Liver (tissue), 9 donors: ENCODE data around the gene CREBBP. TPM values are rescaled to one million over a fixed set of nuclear protein-coding genes. Genes with fewer than 3 reads are reported as not detected.

ENCODE experiments used
- DNase-seq: peaks from one replicate; pipeline ENCODE4 v3.0.0-alpha.2; 2017; ENCODE audit warnings: low spot score
- H3K27ac ChIP-seq, 2 donors: one replicate each; pipeline ENCODE4 v1.7.0; 2013; ENCODE audit warnings: inconsistent platforms in 2 of 2, low read length in 2 of 2, control low read depth in 1 of 2, low read depth in 1 of 2, mild to moderate bottlenecking in 1 of 2
- H3K27me3 ChIP-seq, 4 donors: one replicate each; pipeline versions ENCODE4 v1.6.1 to v1.7.0; 2013; ENCODE audit warnings: low read length in 3 of 4, inconsistent platforms in 1 of 4, mild to moderate bottlenecking in 1 of 4, moderate library complexity in 1 of 4; ENCODE audit not compliant: control insufficient read depth in 4 of 4, insufficient read depth in 4 of 4
- H3K36me3 ChIP-seq, 4 donors: one replicate each; pipeline versions ENCODE4 v1.6.1 to v1.7.0; 2013; ENCODE audit warnings: low read length in 3 of 4, mild to moderate bottlenecking in 3 of 4, low read depth in 1 of 4, moderate library complexity in 1 of 4; ENCODE audit not compliant: control insufficient read depth in 4 of 4, insufficient read depth in 3 of 4
- H3K4me1 ChIP-seq, 4 donors: one replicate each; pipeline versions ENCODE4 v1.6.1 to v1.7.0; 2013; ENCODE audit warnings: low read length in 3 of 4, mild to moderate bottlenecking in 3 of 4, moderate library complexity in 1 of 4; ENCODE audit not compliant: control insufficient read depth in 4 of 4, insufficient read depth in 4 of 4
- H3K4me3 ChIP-seq, 3 donors: one replicate each; pipeline versions ENCODE4 v1.6.1 to v1.7.0; 2013; ENCODE audit warnings: low read length in 3 of 3, control low read depth in 1 of 3, low read depth in 1 of 3, mild to moderate bottlenecking in 1 of 3
- H3K9ac ChIP-seq, 2 donors: one replicate each; pipeline ENCODE4 v1.7.0; 2013; ENCODE audit warnings: low read length in 2 of 2, mild to moderate bottlenecking in 2 of 2, moderate library complexity in 2 of 2, control low read depth in 1 of 2, low read depth in 1 of 2
- H3K9me3 ChIP-seq, 4 donors: one replicate each; pipeline versions ENCODE4 v1.6.1 to v1.7.0; 2013; ENCODE audit warnings: low read length in 3 of 4; ENCODE audit not compliant: control insufficient read depth in 4 of 4
- EGR1 ChIP-seq, 2 donors: IDR thresholded peaks; 2 replicates each; pipeline ENCODE4 v1.6.1; 2016 to 2018; ENCODE audit warnings: antibody characterized with exemption in 2 of 2, low read depth in 2 of 2
- FOXA1 ChIP-seq: IDR thresholded peaks from 2 replicates; pipeline ENCODE4 v1.6.1; 2016; ENCODE audit warnings: antibody characterized with exemption
- FOXA2 ChIP-seq: IDR thresholded peaks from 2 replicates; pipeline ENCODE4 v1.6.1; 2016; ENCODE audit warnings: antibody characterized with exemption
- GABPA ChIP-seq, 2 donors: IDR thresholded peaks in 1 of 2; conservative IDR thresholded peaks in 1 of 2; 2 replicates each; pipeline ENCODE4 v1.6.1; 2016; ENCODE audit warnings: antibody characterized with exemption in 2 of 2, mild to moderate bottlenecking in 1 of 2, moderate library complexity in 1 of 2
- HNF4A ChIP-seq, 2 donors: conservative IDR thresholded peaks; 2 replicates each; pipeline ENCODE4 v1.6.1; 2016; ENCODE audit warnings: antibody characterized with exemption in 2 of 2, mild to moderate bottlenecking in 2 of 2
- HNF4G ChIP-seq: IDR thresholded peaks from 2 replicates; pipeline ENCODE4 v1.6.1; 2016; ENCODE audit warnings: antibody characterized with exemption
- MAX ChIP-seq: IDR thresholded peaks from 2 replicates; pipeline ENCODE4 v1.6.1; 2016; ENCODE audit warnings: antibody characterized with exemption
- NR2F2 ChIP-seq: IDR thresholded peaks from 2 replicates; pipeline ENCODE4 v1.6.1; 2016; ENCODE audit warnings: antibody characterized with exemption
- RAD21 ChIP-seq, 2 donors: IDR thresholded peaks; 2 replicates each; pipeline ENCODE4 v1.6.1; 2016; ENCODE audit warnings: antibody characterized with exemption in 2 of 2, mild to moderate bottlenecking in 2 of 2
- RXRA ChIP-seq, 2 donors: IDR thresholded peaks; 2 replicates each; pipeline ENCODE4 v1.6.1; 2017 to 2018; ENCODE audit warnings: antibody characterized with exemption in 2 of 2, mild to moderate bottlenecking in 1 of 2
- SP1 ChIP-seq: IDR thresholded peaks from 2 replicates; pipeline ENCODE4 v1.6.1; 2018; ENCODE audit warnings: antibody characterized with exemption, mild to moderate bottlenecking
- TAF1 ChIP-seq: conservative IDR thresholded peaks from 2 replicates; pipeline ENCODE4 v1.6.1; 2016; ENCODE audit warnings: antibody characterized with exemption, mild to moderate bottlenecking
- YY1 ChIP-seq: IDR thresholded peaks from 2 replicates; pipeline ENCODE4 v1.6.1; 2016; ENCODE audit warnings: antibody characterized with exemption, mild to moderate bottlenecking
- ZBTB33 ChIP-seq: IDR thresholded peaks from 2 replicates; pipeline ENCODE4 v1.6.1; 2016; ENCODE audit warnings: antibody characterized with exemption
- WGBS: extraction: QIAGEN DNeasy Blood & Tissue Kit; methylation state at CpG from one replicate; pipeline ENCODE4 v1.1.7; 2013; 5-methylcytosine and 5-hydroxymethylcytosine counted together
- polyA plus RNA-seq, 2 donors: library from polyadenylated mRNA; stranded (reverse) in 1 of 2; unstranded in 1 of 2; fragments of 200-250 nt in 1 of 2; fragments of >200 nt in 1 of 2; fragmentation: Nextera tagmentation in 1 of 2; extraction: Ambion mirVana in 1 of 2; gene quantifications; one replicate each; pipeline versions ENCODE4 v1.2.1 to v1.2.3, GENCODE V29; 2013 to 2015
- total RNA-seq, 2 donors: library from RNA; depleted of rRNA; stranded (reverse); fragments of >200 nt; gene quantifications; one replicate each; pipeline ENCODE4 v1.2.3, GENCODE V29; 2014
- TF ChIP-seq, protein P1 (sequence below): IDR thresholded peaks from 2 replicates; pipeline ENCODE4 v1.6.1; 2016; ENCODE audit warnings: antibody characterized with exemption, mild to moderate bottlenecking
- TF ChIP-seq, protein P2 (sequence below): IDR thresholded peaks from 2 replicates; pipeline ENCODE4 v1.6.1; 2016; ENCODE audit warnings: antibody characterized with exemption
- TF ChIP-seq, protein P3 (sequence below): fragments of 150-350 bp; IDR thresholded peaks from 2 replicates; pipeline ENCODE4 v1.5.1; 2017; ENCODE audit warnings: improper control_type of control experiment, low read depth, low read length; ENCODE audit not compliant: missing input control
- donor health status: healthy.
- donor health status: healthy.
- donor health status: healthy.
- donor health status: healthy.
- donor health status: healthy.

Gene CREBBP
- total and polyA plus RNA-seq, 4 donors, result 7.0 to 25.8 (median 19.5) TPM

- TF ChIP-seq HNF4A (conservative IDR thresholded peaks at IDR 0.05) (peak; percentile 37 to 42), RAD21 (IDR thresholded peaks at IDR 0.05) (no peak)
- H3K27ac ChIP-seq, result no peak overlapping the region
- H3K4me3 ChIP-seq, result no peak overlapping the region
- H3K9ac ChIP-seq, result no peak overlapping the region
- no peaks in the 10 kb centered on the region for H3K9me3 ChIP-seq
- no peaks in the 10 kb centered on the region for H3K36me3 ChIP-seq
- DNase-seq, result no peak
- peaks cover 4 to 39% (median 18%) of the 10 kb centered on the region in 4 donors for H3K4me1 ChIP-seq
- 67% methylated on average over 4 of the region's 4 CpGs for WGBS
- H3K27me3 ChIP-seq, result no peaks in the 10 kb centered on the region
These were observed 79.8 kb downstream of the CREBBP start for GRCh38 chr16:3800477-3801270.

DNA sequence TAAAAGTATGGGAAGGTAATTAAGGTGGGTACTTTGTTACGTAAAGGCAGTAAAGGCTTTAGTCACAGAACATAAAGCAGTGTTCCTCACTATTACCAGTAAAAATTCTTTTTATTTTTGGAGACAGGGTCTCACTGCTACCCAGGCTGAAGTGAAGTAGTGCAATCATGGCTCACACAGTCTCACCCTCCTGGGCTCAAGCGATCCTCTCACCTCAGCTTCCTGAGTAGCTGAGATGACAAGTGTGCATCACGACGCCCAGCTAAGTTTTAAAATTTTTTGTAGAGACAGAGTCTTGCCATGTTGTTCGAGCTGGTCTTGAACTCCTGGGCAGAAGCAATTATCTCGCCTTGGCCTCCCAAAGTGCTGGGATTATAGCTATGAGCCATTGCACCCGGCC, 80.5 kb downstream of the CREBBP start:
- WGBS, result 86% methylated on average over 7 of the region's 7 CpGs
- H3K27me3 ChIP-seq, result no peaks in the 10 kb centered on the region
- H3K9me3 ChIP-seq, result no peaks in the 10 kb centered on the region
- TF ChIP-seq, protein P1, sequence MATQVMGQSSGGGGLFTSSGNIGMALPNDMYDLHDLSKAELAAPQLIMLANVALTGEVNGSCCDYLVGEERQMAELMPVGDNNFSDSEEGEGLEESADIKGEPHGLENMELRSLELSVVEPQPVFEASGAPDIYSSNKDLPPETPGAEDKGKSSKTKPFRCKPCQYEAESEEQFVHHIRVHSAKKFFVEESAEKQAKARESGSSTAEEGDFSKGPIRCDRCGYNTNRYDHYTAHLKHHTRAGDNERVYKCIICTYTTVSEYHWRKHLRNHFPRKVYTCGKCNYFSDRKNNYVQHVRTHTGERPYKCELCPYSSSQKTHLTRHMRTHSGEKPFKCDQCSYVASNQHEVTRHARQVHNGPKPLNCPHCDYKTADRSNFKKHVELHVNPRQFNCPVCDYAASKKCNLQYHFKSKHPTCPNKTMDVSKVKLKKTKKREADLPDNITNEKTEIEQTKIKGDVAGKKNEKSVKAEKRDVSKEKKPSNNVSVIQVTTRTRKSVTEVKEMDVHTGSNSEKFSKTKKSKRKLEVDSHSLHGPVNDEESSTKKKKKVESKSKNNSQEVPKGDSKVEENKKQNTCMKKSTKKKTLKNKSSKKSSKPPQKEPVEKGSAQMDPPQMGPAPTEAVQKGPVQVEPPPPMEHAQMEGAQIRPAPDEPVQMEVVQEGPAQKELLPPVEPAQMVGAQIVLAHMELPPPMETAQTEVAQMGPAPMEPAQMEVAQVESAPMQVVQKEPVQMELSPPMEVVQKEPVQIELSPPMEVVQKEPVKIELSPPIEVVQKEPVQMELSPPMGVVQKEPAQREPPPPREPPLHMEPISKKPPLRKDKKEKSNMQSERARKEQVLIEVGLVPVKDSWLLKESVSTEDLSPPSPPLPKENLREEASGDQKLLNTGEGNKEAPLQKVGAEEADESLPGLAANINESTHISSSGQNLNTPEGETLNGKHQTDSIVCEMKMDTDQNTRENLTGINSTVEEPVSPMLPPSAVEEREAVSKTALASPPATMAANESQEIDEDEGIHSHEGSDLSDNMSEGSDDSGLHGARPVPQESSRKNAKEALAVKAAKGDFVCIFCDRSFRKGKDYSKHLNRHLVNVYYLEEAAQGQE, result no peak
- TF ChIP-seq FOXA1 (no peak), NR2F2 (no peak), RAD21 (IDR thresholded peaks at IDR 0.05) (no peak), HNF4G (no peak), FOXA2 (no peak), EGR1 (IDR thresholded peaks at IDR 0.05; ENCODE audit: low read depth in 2 of 2) (no peak), GABPA (IDR thresholded peaks at IDR 0.05 in 1 of 2, conservative IDR thresholded peaks at IDR 0.05 in 1 of 2) (no peak), SP1 (no peak), TAF1 (no peak), YY1 (no peak), RXRA (IDR thresholded peaks at IDR 0.05) (no peak), MAX (no peak), ZBTB33 (no peak)
- TF ChIP-seq, protein P2, sequence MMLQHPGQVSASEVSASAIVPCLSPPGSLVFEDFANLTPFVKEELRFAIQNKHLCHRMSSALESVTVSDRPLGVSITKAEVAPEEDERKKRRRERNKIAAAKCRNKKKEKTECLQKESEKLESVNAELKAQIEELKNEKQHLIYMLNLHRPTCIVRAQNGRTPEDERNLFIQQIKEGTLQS, result no peak
- TF ChIP-seq, protein P3, sequence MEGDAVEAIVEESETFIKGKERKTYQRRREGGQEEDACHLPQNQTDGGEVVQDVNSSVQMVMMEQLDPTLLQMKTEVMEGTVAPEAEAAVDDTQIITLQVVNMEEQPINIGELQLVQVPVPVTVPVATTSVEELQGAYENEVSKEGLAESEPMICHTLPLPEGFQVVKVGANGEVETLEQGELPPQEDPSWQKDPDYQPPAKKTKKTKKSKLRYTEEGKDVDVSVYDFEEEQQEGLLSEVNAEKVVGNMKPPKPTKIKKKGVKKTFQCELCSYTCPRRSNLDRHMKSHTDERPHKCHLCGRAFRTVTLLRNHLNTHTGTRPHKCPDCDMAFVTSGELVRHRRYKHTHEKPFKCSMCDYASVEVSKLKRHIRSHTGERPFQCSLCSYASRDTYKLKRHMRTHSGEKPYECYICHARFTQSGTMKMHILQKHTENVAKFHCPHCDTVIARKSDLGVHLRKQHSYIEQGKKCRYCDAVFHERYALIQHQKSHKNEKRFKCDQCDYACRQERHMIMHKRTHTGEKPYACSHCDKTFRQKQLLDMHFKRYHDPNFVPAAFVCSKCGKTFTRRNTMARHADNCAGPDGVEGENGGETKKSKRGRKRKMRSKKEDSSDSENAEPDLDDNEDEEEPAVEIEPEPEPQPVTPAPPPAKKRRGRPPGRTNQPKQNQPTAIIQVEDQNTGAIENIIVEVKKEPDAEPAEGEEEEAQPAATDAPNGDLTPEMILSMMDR, result no peak
- peaks cover 4 to 34% (median 18%) of the 10 kb centered on the region in 4 donors for H3K4me1 ChIP-seq
- H3K27ac ChIP-seq, result no peak overlapping the region
- H3K9ac ChIP-seq, result no peak overlapping the region
- no peak for DNase-seq
- H3K4me3 ChIP-seq, result no peak overlapping the region
- no peaks in the 10 kb centered on the region for H3K36me3 ChIP-seq
